Ramos (cell line): ENCODE data around the gene FADS6.
"Not testable (repeated sequence)": the region's sequence is repeated elsewhere in the genome, so short reads cannot be mapped to it uniquely, and the experiment has no call there.

ENCODE experiments used
- in situ Hi-C: fragments of 300-500 bp; cut with MboI; formaldehyde crosslinking; loops from one replicate; pipeline ENCODE4 v1.14.3; 2022; ENCODE audit warnings: low sequenced_read_pairs; ENCODE audit not compliant: unreplicated experiment

FADS6 gene

GRCh38 chr17:74871356-74872076, 21.9 kb downstream of the FADS6 start:
- in situ Hi-C loops = no loop called here

- in situ Hi-C loops = no loop called here
Measured at GRCh38 chr17:74870512-74870911, 22.9 kb downstream of the FADS6 start.

GRCh38 chr17:74870028-74870427, 23.4 kb downstream of the FADS6 start:
- in situ Hi-C loops = not testable (repeated sequence)

- in situ Hi-C loops = loop anchor here (5.0 to 10.0 kb wide), 2 partner anchors 77 to 214 kb away; no protein-coding TSS in a partner anchor
Measured at GRCh38 chr17:74868908-74869255, 24.6 kb downstream of the FADS6 start.

- in situ Hi-C loops = loop anchor here (5.0 to 10.0 kb wide), 2 partner anchors 76 to 214 kb away; no protein-coding TSS in a partner anchor
Measured at GRCh38 chr17:74868251-74868907, 25.1 kb downstream of the FADS6 start.

- in situ Hi-C loops = loop anchor here (5.0 to 10.0 kb wide), 2 partner anchors 74 to 212 kb away; no protein-coding TSS in a partner anchor
Measured at GRCh38 chr17:74866198-74866835, 27.1 kb downstream of the FADS6 start.

GRCh38 chr17:74865504-74866197, 27.8 kb downstream of the FADS6 start:
- in situ Hi-C loops = loop anchor here (5.0 to 10.0 kb wide), 2 partner anchors 73 to 211 kb away; no protein-coding TSS in a partner anchor

GRCh38 chr17:74864866-74865395, 28.5 kb downstream of the FADS6 start:
- in situ Hi-C loops = loop anchor here (5.0 to 10.0 kb wide), 2 partner anchors 73 to 210 kb away; no protein-coding TSS in a partner anchor

GRCh38 chr17:74864297-74864865, 29.1 kb downstream of the FADS6 start:
- in situ Hi-C loops = loop anchor here (10.0 kb wide), 1 partner anchor 210 kb away; no protein-coding TSS in a partner anchor

- in situ Hi-C loops = loop anchor here (10.0 kb wide), 1 partner anchor 209 kb away; no protein-coding TSS in a partner anchor
Measured at GRCh38 chr17:74863420-74864296, 29.8 kb downstream of the FADS6 start.

GRCh38 chr17:74862919-74863318, 30.5 kb downstream of the FADS6 start:
- in situ Hi-C loops = loop anchor here (10.0 kb wide), 1 partner anchor 208 kb away; no protein-coding TSS in a partner anchor

GRCh38 chr17:74862108-74862901, 31.1 kb downstream of the FADS6 start:
- in situ Hi-C loops = loop anchor here (10.0 kb wide), 1 partner anchor 208 kb away; no protein-coding TSS in a partner anchor

- in situ Hi-C loops = loop anchor here (10.0 kb wide), 1 partner anchor 207 kb away; no protein-coding TSS in a partner anchor
Measured at GRCh38 chr17:74861662-74862107, 31.7 kb downstream of the FADS6 start.

- in situ Hi-C loops = loop anchor here (10.0 kb wide), 1 partner anchor 206 kb away; no protein-coding TSS in a partner anchor
Measured at GRCh38 chr17:74860872-74861661, 32.4 kb downstream of the FADS6 start.

- in situ Hi-C loops = loop anchor here (10.0 kb wide), 1 partner anchor 206 kb away; no protein-coding TSS in a partner anchor
Measured at GRCh38 chr17:74860229-74860871, 33.1 kb downstream of the FADS6 start.
